CD4-positive, alpha-beta T cell (primary cell): ENCODE data around the gene ZC3H10. TPM values are rescaled to one million over a fixed set of nuclear protein-coding genes. Genes with fewer than 3 reads are reported as not detected.

ENCODE experiments used
- ATAC-seq: fragments of 200-7000 bp; cut with Tn5 transposase; one replicate; pipeline ENCODE4 v1.10.0; 2022; ENCODE audit warnings: mild to moderate bottlenecking; ENCODE audit not compliant: poor library complexity
- CTCF ChIA-PET: fragments of 350-600 bp; sonication (Branson Sonifier 250); formaldehyde crosslinking; loops from one replicate; lab custom pipeline; 2021; ENCODE audit warnings: antibody characterized with exemption, inconsistent platforms; lab: Charles Lee
- POLR2A ChIA-PET: fragments of 350-600 bp; sonication (Branson Sonifier 250); formaldehyde crosslinking; loops from one replicate; lab custom pipeline; 2021; ENCODE audit warnings: antibody characterized with exemption, inconsistent platforms; lab: Charles Lee
- DNase-seq, 14 experiments: peaks; one replicate each; pipeline ENCODE4 v3.0.0-alpha.2; 2013 to 2020; ENCODE audit warnings: mixed read lengths in 2 of 14
- H3K27ac ChIP-seq, 2 donors: one replicate each; pipeline versions ENCODE4 v1.5.1 to v1.7.0; 2013; ENCODE audit warnings: low read length in 2 of 2, low read depth in 1 of 2, mild to moderate bottlenecking in 1 of 2
- H3K27me3 ChIP-seq, 2 experiments: 1 replicate in 1 of 2; 2 replicates in 1 of 2; pipeline versions ENCODE4 v1.6.1 to v1.7.0; 2013; ENCODE audit warnings: low read length in 2 of 2, control low read depth in 1 of 2, mild to moderate bottlenecking in 1 of 2, moderate library complexity in 1 of 2; ENCODE audit not compliant: insufficient read depth in 2 of 2, control insufficient read depth in 1 of 2
- H3K36me3 ChIP-seq: one replicate; pipeline ENCODE4 v1.6.1; 2013; ENCODE audit warnings: low read length, control low read depth; ENCODE audit not compliant: insufficient read depth
- H3K4me1 ChIP-seq: one replicate; pipeline ENCODE4 v1.6.1; 2013; ENCODE audit warnings: low read length, control low read depth; ENCODE audit not compliant: insufficient read depth
- H3K4me3 ChIP-seq: one replicate; pipeline ENCODE4 v1.5.1; 2013; ENCODE audit warnings: mild to moderate bottlenecking, low read length, moderate library complexity
- H3K9me3 ChIP-seq, 2 experiments: 1 replicate in 1 of 2; 2 replicates in 1 of 2; pipeline versions ENCODE4 v1.6.1 to v1.7.0; 2013; ENCODE audit warnings: low read length in 2 of 2, mild to moderate bottlenecking in 2 of 2, control low read depth in 1 of 2, moderate library complexity in 1 of 2; ENCODE audit not compliant: control insufficient read depth in 1 of 2, insufficient read depth in 1 of 2
- H3K27ac Mint-ChIP-seq: one replicate; pipeline ENCODE4 v1.8.0; 2020; ENCODE audit warnings: mixed read lengths
- H3K27me3 Mint-ChIP-seq: one replicate; pipeline ENCODE4 v1.8.0; 2021; ENCODE audit warnings: mixed read lengths
- H3K36me3 Mint-ChIP-seq: one replicate; pipeline ENCODE4 v1.8.0; 2021; ENCODE audit warnings: low read depth, mixed read lengths
- H3K4me1 Mint-ChIP-seq: one replicate; pipeline ENCODE4 v1.8.0; 2021; ENCODE audit warnings: low read depth, mixed read lengths
- H3K4me3 Mint-ChIP-seq: one replicate; pipeline ENCODE4 v1.8.0; 2020; ENCODE audit warnings: mild to moderate bottlenecking, mixed read lengths
- H3K9me3 Mint-ChIP-seq: one replicate; pipeline ENCODE4 v1.8.0; 2020; ENCODE audit warnings: mixed read lengths
- CTCF ChIP-seq: fragments of 200-600 bp; IDR thresholded peaks from one replicate; pipeline ENCODE4 v1.8.0; 2022; ENCODE audit warnings: antibody characterized with exemption, mild to moderate bottlenecking
- intact Hi-C, 2 experiments: fragments of 100-400 bp; cut with DNase I in 1 of 2; cut with micrococcal nuclease in 1 of 2; formaldehyde crosslinking; loops; one replicate each; pipeline versions ENCODE4 v1.15.1 to v1.9.0; 2023 to 2025; cut with DNase I, micrococcal nuclease
- total RNA-seq, 174 experiments: library from RNA in 2 of 174; stranded (reverse) in 2 of 174; gene quantifications; one replicate each; pipeline ENCODE4 v1.2.3 and lab custom pipeline; 2021 to 2026

Gene ZC3H10
- total RNA-seq, 2 experiments from 2014 or later, result 6.3 to 8.9 TPM

DNA sequence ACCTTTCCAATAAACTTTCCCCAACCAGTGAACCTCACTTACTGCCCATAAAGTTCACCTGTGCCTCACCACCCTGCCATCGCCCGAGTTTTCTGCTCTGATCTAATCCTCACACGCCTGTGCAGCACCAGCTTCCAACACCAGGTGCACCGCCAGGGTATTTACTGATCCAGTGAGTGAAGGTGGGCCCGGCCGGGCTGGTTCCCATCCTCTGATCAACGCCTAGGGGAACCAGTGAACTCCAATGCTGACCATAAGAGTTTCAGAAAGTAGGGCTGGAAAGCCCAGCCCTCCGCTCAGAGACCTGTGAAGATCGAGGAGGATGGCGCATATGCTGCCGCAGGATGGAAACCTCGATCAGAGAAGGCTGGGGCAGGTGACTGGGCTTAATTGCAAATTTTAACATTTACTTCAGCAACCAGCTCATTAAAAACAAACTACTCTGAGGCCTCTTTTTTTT lies 33.6 kb downstream of the ZC3H10 start:
- peak; percentile 73 for TF ChIP-seq CTCF
- ChIA-PET POLR2A (interaction anchor here (0.6 to 4.9 kb wide), 20 partner anchors 10 to 413 kb away, joined by 3 to 50 read pairs (median 3); partner anchors contain the start of genes CNPY2, DNAJC14, ESYT1 and PA2G4), CTCF (interaction anchor here (0.5 to 2.0 kb wide), 11 partner anchors 10 to 385 kb away, joined by 3 to 36 read pairs (median 4); partner anchors contain the start of genes ESYT1, PA2G4, RPL41 and SMARCC2)
- intact Hi-C loops, result loop anchor here (2.0 to 5.0 kb wide), 5 partner anchors 15 to 37 kb away; partner anchors contain the start of genes SMARCC2 (in 2 of the 2), ESYT1 (in 1 of the 2), RPL41 (in 1 of the 2) and ZC3H10 (in 1 of the 2)
- Histone ChIP-seq H3K27me3 (no peaks in the 10 kb centered on the region), H3K9me3 (no peaks in the 10 kb centered on the region), H3K36me3 (peaks cover 4% of the 10 kb centered on the region), H3K27ac (peak overlapping the region; percentile 75 to 87), H3K4me1 (peaks cover 30% of the 10 kb centered on the region), H3K4me3 (peak overlapping the region; percentile 76)
- Mint-ChIP-seq H3K36me3 (peaks cover 11% of the 10 kb centered on the region), H3K27ac (peak overlapping the region; percentile 94), H3K4me1 (peaks cover 27% of the 10 kb centered on the region), H3K9me3 (no peaks in the 10 kb centered on the region), H3K4me3 (peak overlapping the region; percentile 94), H3K27me3 (no peaks in the 10 kb centered on the region)
- DNase-seq (peak; percentile 55 to 81 (median 65)), ATAC-seq (peak; percentile 71)

DNA sequence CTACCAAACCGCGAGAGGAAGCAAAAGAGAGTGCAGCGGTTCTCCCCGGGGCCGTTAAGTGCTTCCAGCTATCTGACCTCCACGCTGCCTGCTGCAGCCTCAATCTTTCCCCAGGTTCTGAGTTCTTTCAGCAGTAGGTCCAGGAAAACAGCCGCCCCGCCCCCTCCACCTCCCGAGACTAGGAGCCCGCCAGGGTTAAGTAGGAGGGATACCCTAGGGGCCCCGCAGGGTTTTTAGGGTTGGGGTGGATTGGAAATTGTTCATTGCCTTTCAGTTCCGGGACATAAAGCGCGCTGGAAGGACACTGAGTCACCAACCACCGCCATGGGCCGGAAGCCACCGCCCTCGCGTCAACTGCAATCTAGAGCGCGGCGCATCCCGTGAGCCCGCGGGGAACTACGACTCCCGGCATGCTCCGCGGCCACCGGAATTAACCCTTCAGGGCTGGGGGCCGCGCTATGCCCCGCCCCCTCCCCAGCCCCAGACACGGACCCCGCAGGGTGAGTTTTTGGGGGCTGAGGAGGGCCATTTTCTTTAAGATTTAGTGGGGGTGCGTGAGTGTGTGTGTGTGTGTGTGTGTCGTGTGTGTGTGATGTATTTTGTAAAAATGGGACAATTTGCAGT lies 34.2 kb downstream of the ZC3H10 start, which contains the start of gene MYL6B:
Gene MYL6B, plus strand, starts transcription at position 456 of the 624 bp plus-strand sequence. CDS start 1,332 bp downstream, outside the sequence.
- ATAC-seq (peak; percentile 88), DNase-seq (peak; percentile 85 to 96 (median 91))
- peak within 1 kb of the TSS; percentile 76 for H3K4me3 ChIP-seq
- POLR2A ChIA-PET, result interaction anchor here (0.7 to 4.9 kb wide), 16 partner anchors 9 to 413 kb away, joined by 3 to 50 read pairs (median 4); partner anchors contain the start of genes DNAJC14, ESYT1, PA2G4 and RNF41
- H3K4me1 ChIP-seq, result peaks cover 29% of the 10 kb centered on the region
- Mint-ChIP-seq H3K9me3 (no peaks in the 10 kb centered on the region), H3K36me3 (peaks cover 9% of the 10 kb centered on the region), H3K4me3 (peak within 1 kb of the TSS; percentile 94), H3K27ac (peak within 1 kb of the TSS; percentile 94), H3K27me3 (no peaks in the 10 kb centered on the region), H3K4me1 (peaks cover 27% of the 10 kb centered on the region)
- CTCF ChIA-PET, result interaction anchor here (0.7 to 2.0 kb wide), 9 partner anchors 9 to 164 kb away, joined by 3 to 36 read pairs (median 4); partner anchors contain the start of genes ESYT1, PA2G4, SMARCC2 and ZC3H10
- peak within 1 kb of the TSS; percentile 75 to 87 for H3K27ac ChIP-seq
- TF ChIP-seq CTCF, result no peak
- intact Hi-C loops, result loop anchor here (2.0 to 5.0 kb wide), 4 partner anchors 15 to 37 kb away; partner anchors contain the start of genes SMARCC2 (in 2 of the 2), RPL41 (in 1 of the 2) and ZC3H10 (in 1 of the 2)
- H3K9me3 ChIP-seq, result no peaks in the 10 kb centered on the region
- H3K36me3 ChIP-seq, result peaks cover 4% of the 10 kb centered on the region
- H3K27me3 ChIP-seq, result no peaks in the 10 kb centered on the region
